ENCODE measurements around the gene PRMT9.
A peak's percentile ranks its signal among the peaks of the same experiment; 100 is the strongest.

The PRMT9 gene

GRCh38 chr4:147678796-147679549 is 5.0 kb downstream of the PRMT9 start:
- peak; percentile 8 to 23 for DNase-seq

GRCh38 chr4:147678106-147678505 is 5.9 kb downstream of the PRMT9 start:
- DNase-seq = no peak

- DNase-seq = no peak
Observed at GRCh38 chr4:147674496-147674895, 9.5 kb downstream of the PRMT9 start.

- no peak for DNase-seq
Observed at GRCh38 chr4:147674073-147674472, 9.9 kb downstream of the PRMT9 start.

GRCh38 chr4:147658501-147658900 is 25.5 kb downstream of the PRMT9 start:
- DNase-seq = no peak

GRCh38 chr4:147655639-147656038 is 28.3 kb downstream of the PRMT9 start:
- DNase-seq = no peak

GRCh38 chr4:147651563-147651962 is 32.4 kb downstream of the PRMT9 start:
- no peak for DNase-seq

GRCh38 chr4:147648656-147649055 is 35.3 kb downstream of the PRMT9 start:
- no peak for DNase-seq

- no peak for DNase-seq
Observed at GRCh38 chr4:147645099-147645498, 38.9 kb downstream of the PRMT9 start.

- no peak for DNase-seq
Observed at GRCh38 chr4:147644471-147644870, 39.5 kb downstream of the PRMT9 start.

GRCh38 chr4:147643616-147644015 is 40.3 kb downstream of the PRMT9 start:
- no peak for DNase-seq

GRCh38 chr4:147640331-147640730 is 43.6 kb downstream of the PRMT9 start:
- no peak for DNase-seq

GRCh38 chr4:147639388-147639787 is 44.6 kb downstream of the PRMT9 start:
- no peak for DNase-seq

- DNase-seq = no peak
Observed at GRCh38 chr4:147638942-147639341, 45.0 kb downstream of the PRMT9 start.

GRCh38 chr4:147638365-147638764 is 45.6 kb downstream of the PRMT9 start:
- no peak for DNase-seq

GRCh38 chr4:147635348-147635747 is 48.6 kb downstream of the PRMT9 start:
- DNase-seq = no peak

GRCh38 chr4:147633643-147634042 is 50.3 kb downstream of the PRMT9 start:
- no peak for DNase-seq

GRCh38 chr4:147633113-147633512 is 50.9 kb downstream of the PRMT9 start:
- DNase-seq = no peak

GRCh38 chr4:147629783-147630730 is 53.9 kb downstream of the PRMT9 start:
- DNase-seq = no peak

- no peak for DNase-seq
Observed at GRCh38 chr4:147628415-147628814, 55.5 kb downstream of the PRMT9 start.

- DNase-seq = no peak
Observed at GRCh38 chr4:147626903-147627302, 57.1 kb downstream of the PRMT9 start.

- no peak for DNase-seq
Observed at GRCh38 chr4:147625733-147626132, 58.2 kb downstream of the PRMT9 start.

- no peak for DNase-seq
Observed at GRCh38 chr4:147620315-147620714, 63.6 kb downstream of the PRMT9 start.

Data from activated CD4-positive, alpha-beta T cell treated with anti-CD3 and anti-CD28 coated beads, Interleukin-2, amount 50 U/mL, for 48 hours (primary cell).